Keratinocyte (primary cell): Measurements from ENCODE around the gene SS18L1. TPM values are rescaled to one million over a fixed set of nuclear protein-coding genes. Genes with fewer than 3 reads are reported as not detected.

ENCODE experiments used
- DNase-seq: peaks from one replicate; pipeline ENCODE4 v3.0.0-alpha.2; 2011; ENCODE audit warnings: low read depth, missing footprints, low spot score
- FAIRE-seq: peaks from 2 replicates; lab custom pipeline; 2011; peaks lifted over from hg19 to GRCh38; lab: Jason Lieb, UNC
- H2AFZ ChIP-seq: 2 replicates; pipeline ENCODE4 v1.6.0; 2012; ENCODE audit warnings: low read length, control low read depth, inconsistent platforms; ENCODE audit not compliant: control insufficient read depth
- H3K27ac ChIP-seq: 2 replicates; pipeline ENCODE4 v1.5.1; 2011; ENCODE audit warnings: low read length; ENCODE audit not compliant: control insufficient read depth, insufficient read depth
- H3K27me3 ChIP-seq: 3 replicates; pipeline ENCODE4 v1.6.0; 2011; ENCODE audit warnings: low read length; ENCODE audit not compliant: control insufficient read depth, insufficient read depth; ENCODE audit errors: extremely low read depth
- H3K36me3 ChIP-seq, 2 experiments: 2 replicates in 1 of 2; 3 replicates in 1 of 2; pipeline ENCODE4 v1.5.1; 2011; ENCODE audit warnings: low read length in 2 of 2, mild to moderate bottlenecking in 1 of 2; ENCODE audit not compliant: control insufficient read depth in 2 of 2, insufficient read depth in 2 of 2; ENCODE audit errors: extremely low read depth in 1 of 2
- H3K4me1 ChIP-seq: 3 replicates; pipeline ENCODE4 v1.5.1; 2011; ENCODE audit warnings: low read length; ENCODE audit not compliant: control insufficient read depth, insufficient read depth; ENCODE audit errors: extremely low read depth
- H3K4me2 ChIP-seq: 3 replicates; pipeline ENCODE4 v1.6.0; 2011; ENCODE audit warnings: low read depth, low read length; ENCODE audit not compliant: control insufficient read depth, insufficient read depth; ENCODE audit errors: extremely low read depth
- H3K4me3 ChIP-seq, 3 experiments: fragments of 200-600 bp in 1 of 3; sonication (generic) in 1 of 3; 2 replicates in 2 of 3; 3 replicates in 1 of 3; pipeline ENCODE4 v1.5.1; 2011 to 2016; ENCODE audit warnings: low read length in 3 of 3, mild to moderate bottlenecking in 3 of 3, control low read depth in 2 of 3, inconsistent platforms in 1 of 3, low read depth in 1 of 3, mixed read lengths in 1 of 3, mixed run types in 1 of 3, moderate library complexity in 1 of 3; ENCODE audit not compliant: control insufficient read depth in 2 of 3, insufficient read depth in 2 of 3; ENCODE audit errors: extremely low read depth in 1 of 3
- H3K79me2 ChIP-seq: 2 replicates; pipeline ENCODE4 v1.6.0; 2012; ENCODE audit warnings: low read length; ENCODE audit not compliant: control insufficient read depth, insufficient read depth
- H3K9ac ChIP-seq: 3 replicates; pipeline ENCODE4 v1.6.0; 2011; ENCODE audit warnings: low read length; ENCODE audit not compliant: control insufficient read depth, insufficient read depth; ENCODE audit errors: extremely low read depth
- H3K9me1 ChIP-seq: 3 replicates; pipeline ENCODE4 v1.6.0; 2011; ENCODE audit warnings: low read length; ENCODE audit not compliant: control insufficient read depth, insufficient read depth; ENCODE audit errors: extremely low read depth
- H3K9me3 ChIP-seq: 2 replicates; pipeline ENCODE4 v1.5.1; 2012; ENCODE audit warnings: low read depth, low read length; ENCODE audit not compliant: control insufficient read depth
- H4K20me1 ChIP-seq: 3 replicates; pipeline ENCODE4 v1.6.0; 2011; ENCODE audit warnings: low read length; ENCODE audit not compliant: control insufficient read depth, insufficient read depth; ENCODE audit errors: extremely low read depth
- EZH2 ChIP-seq: IDR thresholded peaks from one replicate; pipeline ENCODE4 v1.6.1; 2012; ENCODE audit warnings: inconsistent platforms, mild to moderate bottlenecking, low read length, moderate library complexity
- dilution Hi-C: fragments of 300-500 bp; cut with MboI; formaldehyde crosslinking; loops from one replicate; pipeline ENCODE4 v1.7.0; 2020; ENCODE audit warnings: low sequenced_read_pairs; ENCODE audit not compliant: extremely low pct_ligation_motif_present
- polyA plus RNA-seq, 5 experiments: library from polyadenylated mRNA; depleted of rRNA in 3 of 5; stranded (reverse) in 3 of 5; stranded (forward) in 1 of 5; unstranded in 1 of 5; fragments of >200 nt; gene quantifications; 1 replicate in 1 of 5; 2 replicates in 3 of 5; 3 replicates in 1 of 5; pipeline versions ENCODE4 v1.2.1 to v1.2.3, GENCODE V29; 2011 to 2012; ENCODE audit warnings: missing spikeins in 2 of 5, low read depth in 1 of 5, low replicate concordance in 1 of 5
- TF ChIP-seq, protein P1 (sequence below), 3 experiments: IDR thresholded peaks in 1 of 3; conservative IDR thresholded peaks in 1 of 3; optimal IDR thresholded peaks in 1 of 3; 2 replicates in 2 of 3; 3 replicates in 1 of 3; pipeline versions ENCODE3 to v1.5.1; 2011; ENCODE audit warnings: low read length in 3 of 3, mild to moderate bottlenecking in 3 of 3, moderate library complexity in 2 of 3, control low read depth in 1 of 3, inconsistent platforms in 1 of 3; ENCODE audit not compliant: insufficient read depth in 2 of 3; ENCODE audit errors: extremely low read depth in 1 of 3

Gene SS18L1
- polyA plus RNA-seq, 1 donor (not counting 4 experiments of a cell fraction or from before 2014, with no cell fraction given), result 9.4 TPM

DNA sequence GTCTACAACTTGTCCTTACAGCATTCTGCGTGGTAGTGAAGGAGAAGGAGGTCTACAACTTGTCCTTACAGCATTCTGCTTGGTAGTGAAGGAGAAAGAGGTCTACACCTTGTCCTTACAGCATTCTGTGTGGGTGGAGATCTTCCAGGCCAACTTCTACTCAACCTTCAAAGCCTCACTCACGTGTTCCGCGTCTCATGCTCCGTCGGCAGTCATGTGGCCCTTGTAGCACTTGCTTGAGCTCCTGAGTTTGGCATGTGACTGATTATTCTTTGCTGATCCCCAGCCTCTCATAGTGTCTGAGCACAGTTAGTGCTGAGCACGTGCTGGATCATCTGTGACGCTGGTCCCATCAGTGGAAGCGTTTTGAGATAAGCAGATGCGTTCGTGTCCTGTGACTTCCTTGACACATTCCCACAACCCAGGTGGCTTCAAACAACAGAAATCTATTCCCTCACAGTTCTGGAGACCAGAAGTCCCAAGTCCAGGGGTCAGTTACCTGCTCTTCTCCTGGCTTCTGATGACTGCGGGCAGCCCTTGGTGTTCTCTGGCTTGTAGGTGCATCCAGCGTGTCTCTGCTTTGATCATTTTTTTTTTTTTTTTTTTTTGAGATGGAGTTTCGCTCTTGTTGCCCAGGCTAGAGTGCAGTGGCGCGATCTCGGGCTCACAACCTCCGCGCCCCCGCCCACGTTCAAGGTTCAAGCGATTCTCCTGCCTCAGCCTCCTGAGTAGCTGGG is 2.6 kb downstream of the SS18L1 start:
- Histone ChIP-seq H2AFZ (no peak overlapping the region), H4K20me1 (peaks cover 58% of the 10 kb centered on the region), H3K9me1 (peaks cover 26% of the 10 kb centered on the region), H3K4me3 (no peak overlapping the region), H3K4me1 (peaks cover 42% of the 10 kb centered on the region), H3K27ac (no peak overlapping the region), H3K79me2 (peaks cover 80% of the 10 kb centered on the region), H3K36me3 (peaks cover 5 to 7% of the 10 kb centered on the region in 2 experiments), H3K9me3 (no peaks in the 10 kb centered on the region), H3K4me2 (no peak overlapping the region), H3K27me3 (no peaks in the 10 kb centered on the region), H3K9ac (no peak overlapping the region)
- TF ChIP-seq, protein P1, sequence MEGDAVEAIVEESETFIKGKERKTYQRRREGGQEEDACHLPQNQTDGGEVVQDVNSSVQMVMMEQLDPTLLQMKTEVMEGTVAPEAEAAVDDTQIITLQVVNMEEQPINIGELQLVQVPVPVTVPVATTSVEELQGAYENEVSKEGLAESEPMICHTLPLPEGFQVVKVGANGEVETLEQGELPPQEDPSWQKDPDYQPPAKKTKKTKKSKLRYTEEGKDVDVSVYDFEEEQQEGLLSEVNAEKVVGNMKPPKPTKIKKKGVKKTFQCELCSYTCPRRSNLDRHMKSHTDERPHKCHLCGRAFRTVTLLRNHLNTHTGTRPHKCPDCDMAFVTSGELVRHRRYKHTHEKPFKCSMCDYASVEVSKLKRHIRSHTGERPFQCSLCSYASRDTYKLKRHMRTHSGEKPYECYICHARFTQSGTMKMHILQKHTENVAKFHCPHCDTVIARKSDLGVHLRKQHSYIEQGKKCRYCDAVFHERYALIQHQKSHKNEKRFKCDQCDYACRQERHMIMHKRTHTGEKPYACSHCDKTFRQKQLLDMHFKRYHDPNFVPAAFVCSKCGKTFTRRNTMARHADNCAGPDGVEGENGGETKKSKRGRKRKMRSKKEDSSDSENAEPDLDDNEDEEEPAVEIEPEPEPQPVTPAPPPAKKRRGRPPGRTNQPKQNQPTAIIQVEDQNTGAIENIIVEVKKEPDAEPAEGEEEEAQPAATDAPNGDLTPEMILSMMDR (optimal IDR thresholded peaks at IDR 0.05 in 1 of 3, IDR thresholded peaks at IDR 0.05 in 1 of 3, conservative IDR thresholded peaks at IDR 0.05 in 1 of 3; ENCODE audit: extremely low read depth in 1 of 3, insufficient read depth in 2 of 3, low read length in 3 of 3), result no peak
- TF ChIP-seq EZH2, result no peak
- dilution Hi-C loops, result no loop called here
- no peak for DNase-seq
- FAIRE-seq, result no peak

DNA sequence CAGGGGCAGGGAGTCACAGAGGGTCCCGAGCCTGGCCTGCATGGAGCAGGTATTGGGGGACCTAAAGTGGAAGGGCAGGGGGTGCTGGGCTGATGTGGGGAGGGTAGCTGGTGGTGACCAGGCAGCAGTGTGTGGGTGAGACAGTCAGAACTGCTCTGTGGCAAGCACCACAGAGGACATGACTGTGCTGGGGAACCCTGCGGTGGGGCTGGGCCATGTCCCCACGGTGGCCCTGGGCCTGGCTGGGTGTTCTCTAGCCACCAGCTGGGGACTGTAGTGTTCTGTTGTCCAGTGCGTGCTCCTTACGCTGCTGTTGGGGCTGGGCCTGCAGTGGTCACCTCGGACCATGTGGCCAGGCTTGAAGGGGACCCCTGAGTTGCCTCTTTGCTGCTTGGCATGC is 3.6 kb downstream of the SS18L1 start:
- Histone ChIP-seq H2AFZ (no peak overlapping the region), H3K27ac (no peak overlapping the region), H3K4me1 (peaks cover 34% of the 10 kb centered on the region), H3K4me3 (no peak overlapping the region), H3K36me3 (peaks cover 3 to 7% of the 10 kb centered on the region in 2 experiments), H3K9ac (no peak overlapping the region), H3K4me2 (no peak overlapping the region), H3K9me3 (no peaks in the 10 kb centered on the region), H3K27me3 (no peaks in the 10 kb centered on the region), H4K20me1 (peaks cover 55% of the 10 kb centered on the region), H3K79me2 (peaks cover 78% of the 10 kb centered on the region), H3K9me1 (peaks cover 22% of the 10 kb centered on the region)
- DNase-seq (no peak), FAIRE-seq (no peak)
- dilution Hi-C loops, result no loop called here
- no peak for TF ChIP-seq EZH2
